GM06990 (cell line): ENCODE data around the gene CXCL6.

Experiments used
- DNase-seq: peaks from one replicate; pipeline ENCODE4 v3.0.0-alpha.2; 2011; ENCODE audit not compliant: insufficient read length; ENCODE audit errors: extremely low read depth
- H3K27me3 ChIP-seq: replicated peaks from 2 replicates; pipeline ENCODE4 v1.6.0; 2011; ENCODE audit warnings: low read length; ENCODE audit not compliant: control insufficient read depth, insufficient read depth
- H3K36me3 ChIP-seq: 2 replicates; pipeline ENCODE4 v1.5.1; 2011; ENCODE audit warnings: low read length; ENCODE audit not compliant: control insufficient read depth, insufficient read depth
- H3K4me3 ChIP-seq: replicated peaks from 2 replicates; pipeline ENCODE4 v1.5.1; 2011; ENCODE audit warnings: low read depth, mild to moderate bottlenecking, control low read depth, low read length
- TF ChIP-seq, protein P1 (sequence below): IDR thresholded peaks from 2 replicates; pipeline ENCODE4 v1.5.1; 2011; ENCODE audit warnings: low read length, control low read depth, mild to moderate bottlenecking, inconsistent platforms; ENCODE audit not compliant: insufficient read depth, poor library complexity, severe bottlenecking

The CXCL6 gene

DNA sequence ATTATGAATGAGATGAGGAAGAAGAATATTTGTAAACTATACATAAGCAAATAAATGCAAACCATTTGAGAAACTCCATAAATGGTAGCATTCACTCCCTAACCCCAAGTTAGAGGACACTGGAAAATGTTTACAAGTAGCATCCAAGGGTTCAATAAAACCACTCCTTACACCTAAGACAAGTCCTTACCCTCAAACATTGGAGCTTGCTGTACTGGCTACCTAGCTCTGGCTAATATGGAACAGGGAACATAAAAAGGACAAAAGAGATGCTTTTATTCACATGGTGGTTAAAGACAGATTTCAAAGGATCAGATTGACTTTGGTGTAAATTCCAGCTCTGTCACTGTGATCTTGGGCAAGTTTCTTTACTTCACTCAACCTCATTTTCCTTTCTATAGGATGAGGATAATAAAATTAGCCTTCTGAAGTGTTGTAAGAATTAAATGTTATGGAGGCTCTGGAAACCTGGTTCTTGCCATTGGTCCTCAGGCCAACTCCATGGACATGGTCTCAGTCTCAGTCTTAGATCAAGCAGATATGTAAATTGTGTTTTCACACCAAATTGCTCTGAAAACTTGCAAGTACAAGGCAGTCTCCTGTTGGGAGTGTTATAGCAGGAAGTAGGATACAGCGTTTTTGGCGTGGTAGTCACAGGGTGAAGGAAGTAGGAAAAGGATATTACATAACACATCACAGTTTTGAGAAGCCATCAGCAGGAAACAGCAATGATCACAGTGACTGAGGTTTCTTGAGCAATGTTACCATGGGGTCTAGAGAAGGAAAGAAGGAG, 36.0 kb downstream of the CXCL6 start:
- no peak overlapping the region for H3K4me3 ChIP-seq
- TF ChIP-seq, protein P1, sequence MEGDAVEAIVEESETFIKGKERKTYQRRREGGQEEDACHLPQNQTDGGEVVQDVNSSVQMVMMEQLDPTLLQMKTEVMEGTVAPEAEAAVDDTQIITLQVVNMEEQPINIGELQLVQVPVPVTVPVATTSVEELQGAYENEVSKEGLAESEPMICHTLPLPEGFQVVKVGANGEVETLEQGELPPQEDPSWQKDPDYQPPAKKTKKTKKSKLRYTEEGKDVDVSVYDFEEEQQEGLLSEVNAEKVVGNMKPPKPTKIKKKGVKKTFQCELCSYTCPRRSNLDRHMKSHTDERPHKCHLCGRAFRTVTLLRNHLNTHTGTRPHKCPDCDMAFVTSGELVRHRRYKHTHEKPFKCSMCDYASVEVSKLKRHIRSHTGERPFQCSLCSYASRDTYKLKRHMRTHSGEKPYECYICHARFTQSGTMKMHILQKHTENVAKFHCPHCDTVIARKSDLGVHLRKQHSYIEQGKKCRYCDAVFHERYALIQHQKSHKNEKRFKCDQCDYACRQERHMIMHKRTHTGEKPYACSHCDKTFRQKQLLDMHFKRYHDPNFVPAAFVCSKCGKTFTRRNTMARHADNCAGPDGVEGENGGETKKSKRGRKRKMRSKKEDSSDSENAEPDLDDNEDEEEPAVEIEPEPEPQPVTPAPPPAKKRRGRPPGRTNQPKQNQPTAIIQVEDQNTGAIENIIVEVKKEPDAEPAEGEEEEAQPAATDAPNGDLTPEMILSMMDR = no peak
- H3K27me3 ChIP-seq = no peaks in the 10 kb centered on the region
- H3K36me3 ChIP-seq = no peaks in the 10 kb centered on the region
- DNase-seq = no peak

DNA sequence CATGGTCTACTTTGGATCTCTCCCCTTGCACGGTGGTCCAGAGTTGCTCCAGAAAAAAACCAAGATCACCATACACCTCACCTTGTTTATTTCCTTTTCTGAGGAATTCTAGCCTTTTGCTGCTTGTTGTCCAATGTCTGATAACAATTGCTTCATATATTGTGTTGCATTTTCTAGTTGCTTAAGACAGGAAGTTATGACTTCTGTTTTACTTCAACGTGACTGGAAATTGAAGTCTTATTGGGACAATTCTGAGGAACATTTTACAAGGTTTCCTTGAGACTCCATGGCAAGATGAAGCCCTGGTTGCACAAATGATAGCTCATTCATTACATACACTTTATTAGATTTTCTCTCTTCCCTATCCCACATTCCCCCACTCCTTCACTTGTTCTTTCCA, 37.9 kb downstream of the CXCL6 start:
- H3K4me3 ChIP-seq = no peak overlapping the region
- no peaks in the 10 kb centered on the region for H3K36me3 ChIP-seq
- no peaks in the 10 kb centered on the region for H3K27me3 ChIP-seq
- TF ChIP-seq, protein P1 = no peak
- no peak for DNase-seq

DNA sequence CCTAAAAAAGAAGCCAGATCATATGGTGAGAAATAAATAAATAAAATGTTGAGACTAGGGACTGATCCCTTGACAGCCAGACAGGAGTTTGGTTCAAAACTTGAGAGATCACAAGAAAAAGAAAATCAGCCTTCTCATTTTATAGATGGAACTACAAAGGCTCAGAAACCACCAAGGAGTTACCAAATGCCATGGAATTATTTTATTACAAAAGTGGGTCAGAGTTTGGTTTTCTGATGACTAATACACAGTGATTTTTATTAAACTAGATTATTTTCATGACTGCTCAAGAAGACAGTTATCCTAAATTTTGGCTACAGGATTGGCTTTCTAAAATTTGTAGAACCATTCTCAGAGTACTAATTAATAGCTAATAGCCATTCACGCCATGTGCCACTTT, 38.9 kb downstream of the CXCL6 start:
- TF ChIP-seq, protein P1 = no peak
- Histone ChIP-seq H3K4me3 (no peak overlapping the region), H3K27me3 (no peaks in the 10 kb centered on the region), H3K36me3 (no peaks in the 10 kb centered on the region)
- no peak for DNase-seq

DNA sequence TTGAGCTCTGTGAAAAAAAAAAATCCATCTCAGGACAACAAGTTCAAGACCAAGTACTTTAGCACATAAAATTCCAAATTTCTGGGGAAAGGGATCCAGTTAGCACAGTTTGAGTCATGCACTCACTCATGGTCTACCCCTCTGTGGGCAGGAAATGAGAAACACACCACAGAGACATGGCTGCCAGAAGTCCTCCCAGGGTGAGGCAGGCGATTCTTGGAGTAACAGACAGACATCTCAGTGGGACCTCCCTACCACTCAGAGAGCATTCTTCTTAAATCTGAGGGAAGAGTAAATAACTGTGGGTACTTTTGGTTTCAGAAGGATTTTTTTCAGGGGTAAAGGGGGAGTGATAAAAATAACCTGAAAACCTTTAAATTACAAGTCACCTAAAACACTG, 46.8 kb downstream of the CXCL6 start:
- no peak overlapping the region for H3K4me3 ChIP-seq
- DNase-seq = no peak
- TF ChIP-seq, protein P1 = no peak
- no peaks in the 10 kb centered on the region for H3K27me3 ChIP-seq
- H3K36me3 ChIP-seq = no peaks in the 10 kb centered on the region

DNA sequence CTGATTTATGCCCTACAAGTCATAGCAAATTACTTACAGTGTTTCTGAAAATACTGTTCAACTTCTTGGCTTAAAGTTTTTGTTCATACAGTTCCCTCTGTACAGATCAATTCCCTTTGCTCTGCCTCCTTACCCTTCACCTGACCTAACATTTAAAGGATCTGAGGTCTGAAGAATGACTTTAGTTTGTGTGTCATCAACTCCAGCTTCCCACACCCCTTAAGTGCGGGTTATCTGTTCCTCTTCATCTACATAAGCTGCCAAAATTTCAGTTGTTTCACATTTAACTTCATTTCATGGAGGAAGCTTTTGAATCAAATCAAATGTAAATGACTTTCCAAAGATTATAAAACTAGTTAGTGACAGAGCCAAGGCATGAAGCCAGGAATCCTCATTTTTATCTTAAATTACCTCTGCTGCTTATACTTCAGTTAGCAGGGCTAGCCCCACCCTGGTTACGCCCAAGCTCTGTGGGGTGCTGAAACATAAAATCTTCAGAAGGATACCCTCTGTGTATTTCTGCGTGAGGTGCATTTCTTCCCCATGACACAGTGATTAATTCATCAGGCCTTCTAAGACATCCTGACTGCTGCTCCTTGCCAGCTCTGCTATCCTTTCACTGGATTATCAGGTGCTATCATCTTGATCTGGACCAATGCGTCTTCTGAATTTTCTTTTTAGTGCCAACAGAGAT, 49.2 kb downstream of the CXCL6 start:
- Histone ChIP-seq H3K27me3 (no peaks in the 10 kb centered on the region), H3K4me3 (no peak overlapping the region), H3K36me3 (no peaks in the 10 kb centered on the region)
- TF ChIP-seq, protein P1 = no peak
- DNase-seq = no peak
